KMS-11 (cell line): ENCODE data around the gene CACNG1.
"Not testable (repeated sequence)": the region's sequence is repeated elsewhere in the genome, so short reads cannot be mapped to it uniquely, and the experiment has no call there.

Experiments used
- H2AFZ ChIP-seq: fragments of 200-600 bp; sonication (generic); 2 replicates; pipeline ENCODE4 v1.6.1; 2016; ENCODE audit warnings: antibody characterized with exemption, mixed run types, low read depth
- H3K27ac ChIP-seq: fragments of 200-600 bp; sonication (generic); 2 replicates; pipeline ENCODE4 v1.6.1; 2016; ENCODE audit warnings: mild to moderate bottlenecking, mixed run types
- H3K27me3 ChIP-seq: fragments of 200-600 bp; sonication (generic); 2 replicates; pipeline ENCODE4 v1.6.1; 2017; ENCODE audit warnings: mild to moderate bottlenecking, low read depth, mixed run types, moderate library complexity; ENCODE audit not compliant: insufficient read depth
- H3K36me3 ChIP-seq: fragments of 200-600 bp; sonication (generic); 2 replicates; pipeline ENCODE4 v1.6.1; 2017; ENCODE audit warnings: mild to moderate bottlenecking, mixed run types; ENCODE audit not compliant: insufficient read depth
- H3K4me1 ChIP-seq: fragments of 200-600 bp; sonication (generic); 2 replicates; pipeline ENCODE4 v1.6.1; 2016; ENCODE audit warnings: mild to moderate bottlenecking, low read depth, mixed run types; ENCODE audit not compliant: poor library complexity, severe bottlenecking
- H3K4me2 ChIP-seq: fragments of 200-600 bp; sonication (generic); 2 replicates; pipeline ENCODE4 v1.7.0; 2016; ENCODE audit warnings: mild to moderate bottlenecking, mixed run types
- H3K4me3 ChIP-seq: fragments of 200-600 bp; sonication (generic); IDR thresholded peaks from 2 replicates; pipeline ENCODE4 v1.6.1; 2017; ENCODE audit warnings: low read depth, low read length, mixed read lengths; ENCODE audit not compliant: insufficient read depth
- H3K79me2 ChIP-seq: fragments of 200-600 bp; sonication (generic); 2 replicates; pipeline ENCODE4 v1.6.1; 2016; ENCODE audit warnings: low read depth, mixed run types; ENCODE audit not compliant: insufficient read depth
- H3K9ac ChIP-seq: fragments of 200-600 bp; sonication (generic); 2 replicates; pipeline ENCODE4 v1.6.1; 2016; ENCODE audit warnings: mild to moderate bottlenecking, mixed run types
- H4K20me1 ChIP-seq: fragments of 200-600 bp; sonication (generic); 2 replicates; pipeline ENCODE4 v1.6.1; 2016; ENCODE audit warnings: mild to moderate bottlenecking, mixed run types; ENCODE audit not compliant: insufficient read depth
- CTCF ChIP-seq: fragments of 200-600 bp; sonication (generic); conservative IDR thresholded peaks from 2 replicates; pipeline ENCODE4 v1.6.1; 2017; ENCODE audit warnings: low read depth, mild to moderate bottlenecking, antibody characterized with exemption, low read length, moderate library complexity, mixed read lengths

The CACNG1 gene

GRCh38 chr17:67093348-67093747 is 49.0 kb downstream of the CACNG1 start:
- Histone ChIP-seq H3K36me3 (no peaks in the 10 kb centered on the region), H2AFZ (no peak overlapping the region), H3K27ac (no peak overlapping the region), H3K4me3 (no peak overlapping the region), H3K27me3 (no peaks in the 10 kb centered on the region), H3K4me1 (no peaks in the 10 kb centered on the region), H3K4me2 (no peak overlapping the region), H3K9ac (no peak overlapping the region), H4K20me1 (no peaks in the 10 kb centered on the region), H3K79me2 (no peaks in the 10 kb centered on the region)
- no peak for TF ChIP-seq CTCF

- not testable (repeated sequence) for H3K4me1 ChIP-seq, H3K9ac ChIP-seq, H3K27ac ChIP-seq, H2AFZ ChIP-seq, H3K4me2 ChIP-seq, H3K27me3 ChIP-seq, H4K20me1 ChIP-seq, H3K79me2 ChIP-seq, H3K36me3 ChIP-seq, H3K4me3 ChIP-seq
Measured at GRCh38 chr17:67095291-67095690, 50.9 kb downstream of the CACNG1 start.

GRCh38 chr17:67095803-67096202 is 51.4 kb downstream of the CACNG1 start:
- Histone ChIP-seq H3K4me1 (no peaks in the 10 kb centered on the region), H3K9ac (no peak overlapping the region), H3K36me3 (no peaks in the 10 kb centered on the region), H3K79me2 (no peaks in the 10 kb centered on the region), H2AFZ (no peak overlapping the region), H3K4me2 (no peak overlapping the region), H3K4me3 (no peak overlapping the region), H4K20me1 (no peaks in the 10 kb centered on the region), H3K27ac (no peak overlapping the region), H3K27me3 (no peaks in the 10 kb centered on the region)
- no peak for TF ChIP-seq CTCF

- H3K27ac ChIP-seq, result no peak overlapping the region
- no peaks in the 10 kb centered on the region for H4K20me1 ChIP-seq
- no peaks in the 10 kb centered on the region; the same call in 1 of the 2 replicates for H3K79me2 ChIP-seq
- H3K27me3 ChIP-seq, result no peaks in the 10 kb centered on the region
- H3K4me3 ChIP-seq, result no peak overlapping the region
- no peak for TF ChIP-seq CTCF
- no peak overlapping the region for H3K4me2 ChIP-seq
- H3K9ac ChIP-seq, result no peak overlapping the region
- no peak overlapping the region for H2AFZ ChIP-seq
- H3K36me3 ChIP-seq, result no peaks in the 10 kb centered on the region
- no peaks in the 10 kb centered on the region for H3K4me1 ChIP-seq
Measured at GRCh38 chr17:67096609-67097008, 52.3 kb downstream of the CACNG1 start.

- H4K20me1 ChIP-seq, result no peaks in the 10 kb centered on the region
- H3K4me3 ChIP-seq, result no peak overlapping the region
- H3K4me2 ChIP-seq, result no peak overlapping the region
- H3K9ac ChIP-seq, result no peak overlapping the region
- H2AFZ ChIP-seq, result no peak overlapping the region
- no peaks in the 10 kb centered on the region for H3K4me1 ChIP-seq
- no peaks in the 10 kb centered on the region; the same call in 1 of the 2 replicates for H3K79me2 ChIP-seq
- H3K36me3 ChIP-seq, result no peaks in the 10 kb centered on the region
- H3K27me3 ChIP-seq, result no peaks in the 10 kb centered on the region
- no peak for TF ChIP-seq CTCF
- no peak overlapping the region for H3K27ac ChIP-seq
Measured at GRCh38 chr17:67098006-67098405, 53.7 kb downstream of the CACNG1 start.

GRCh38 chr17:67104641-67105040 is 60.3 kb downstream of the CACNG1 start:
- H3K9ac ChIP-seq, H4K20me1 ChIP-seq, H3K27ac ChIP-seq, H3K79me2 ChIP-seq, H3K4me1 ChIP-seq, H3K4me2 ChIP-seq, H3K4me3 ChIP-seq, H2AFZ ChIP-seq, H3K27me3 ChIP-seq, H3K36me3 ChIP-seq: not testable (repeated sequence)
